COR-L47 (cell line): ENCODE data around the gene APOL4.
A peak's percentile ranks its signal among the peaks of the same experiment; 100 is the strongest.
"Not testable (repeated sequence)": the region's sequence is repeated elsewhere in the genome, so short reads cannot be mapped to it uniquely, and the experiment has no call there.

ENCODE experiments used
- DNase-seq: peaks from one replicate; lab custom pipeline; 2025; lab: John Stamatoyannopoulos, UW

APOL4 gene

DNA sequence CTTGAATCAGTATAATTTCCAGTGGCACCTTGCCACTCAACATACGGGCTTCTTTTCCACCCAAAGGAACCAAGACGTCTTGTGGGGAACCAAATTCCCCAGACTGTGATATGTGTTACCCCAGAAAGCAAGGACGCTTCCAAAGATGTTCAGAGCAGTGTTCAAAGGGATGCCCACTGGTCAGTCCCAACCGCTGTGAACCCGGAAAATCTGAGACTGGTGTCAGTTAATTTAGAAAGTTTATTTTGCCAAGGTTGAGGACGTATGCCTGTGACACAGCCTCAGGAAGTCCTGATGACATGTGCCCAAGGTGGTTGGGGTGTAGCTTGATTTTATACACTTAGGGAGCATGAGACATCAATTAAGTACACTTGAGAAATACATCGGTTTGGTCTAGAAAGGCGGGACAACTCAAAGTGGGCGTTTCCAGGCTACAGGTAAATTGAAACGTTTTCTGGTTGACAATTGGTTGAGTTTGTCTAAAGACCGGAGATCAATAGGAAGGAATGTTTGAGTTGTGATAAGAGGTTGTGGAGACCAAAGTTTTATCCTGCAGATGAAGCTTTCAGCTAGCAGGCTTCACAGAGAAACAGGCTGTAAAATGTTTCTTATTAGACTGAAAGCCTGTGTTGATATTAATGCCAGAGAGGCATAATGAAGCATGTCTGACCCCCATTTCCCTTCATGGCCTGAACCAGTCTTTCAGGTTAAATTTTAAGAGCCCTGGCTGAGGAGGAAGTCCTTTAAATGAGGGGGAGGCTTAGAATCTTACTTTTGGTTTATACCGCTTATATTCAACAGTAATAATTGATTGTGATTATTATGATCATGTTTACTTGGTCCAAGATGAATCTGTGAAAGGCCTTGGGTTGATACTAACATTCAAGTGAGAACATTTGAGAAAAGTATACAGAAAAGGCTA, 47.8 kb downstream of the APOL4 start:
- DNase-seq, result no peak

DNA sequence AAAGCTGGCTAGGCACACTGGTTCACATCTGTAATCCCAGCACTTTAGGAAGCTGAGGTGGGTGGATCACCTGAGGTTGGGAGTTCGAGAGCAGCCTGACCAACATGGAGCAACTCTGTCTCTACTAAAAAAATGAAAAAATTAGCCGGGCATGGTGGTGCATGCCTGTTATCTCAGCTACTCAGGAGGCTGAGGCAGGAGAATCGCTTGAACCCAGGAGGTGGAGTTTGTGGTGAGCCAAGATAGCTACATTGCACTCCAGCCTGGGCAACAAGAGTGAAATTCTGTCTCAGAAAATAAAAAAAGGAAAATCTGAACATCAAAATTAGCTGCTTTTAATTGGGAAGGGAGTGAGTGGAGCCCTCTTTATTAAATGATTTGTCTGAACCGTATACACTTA, 48.8 kb downstream of the APOL4 start:
- DNase-seq, result not testable (repeated sequence)

DNA sequence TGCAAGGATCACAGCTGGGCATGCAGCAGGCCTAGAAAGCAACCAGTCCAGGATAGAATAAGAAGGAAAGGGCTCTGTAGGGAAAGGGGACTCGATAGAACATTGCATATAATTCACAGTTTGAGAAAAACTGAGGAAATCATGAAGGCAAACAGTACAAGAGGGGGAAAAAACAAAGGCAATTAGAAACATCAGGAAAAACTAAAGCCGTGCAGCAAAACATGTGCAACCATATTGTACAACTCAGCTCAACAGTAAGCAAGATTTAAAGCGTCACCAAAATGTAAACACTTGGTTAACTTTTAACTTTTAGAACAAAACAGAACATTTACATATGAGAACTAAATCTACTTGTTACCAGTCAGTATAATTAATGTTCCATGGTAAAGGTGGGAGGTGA, 49.5 kb downstream of the APOL4 start:
- no peak for DNase-seq

DNA sequence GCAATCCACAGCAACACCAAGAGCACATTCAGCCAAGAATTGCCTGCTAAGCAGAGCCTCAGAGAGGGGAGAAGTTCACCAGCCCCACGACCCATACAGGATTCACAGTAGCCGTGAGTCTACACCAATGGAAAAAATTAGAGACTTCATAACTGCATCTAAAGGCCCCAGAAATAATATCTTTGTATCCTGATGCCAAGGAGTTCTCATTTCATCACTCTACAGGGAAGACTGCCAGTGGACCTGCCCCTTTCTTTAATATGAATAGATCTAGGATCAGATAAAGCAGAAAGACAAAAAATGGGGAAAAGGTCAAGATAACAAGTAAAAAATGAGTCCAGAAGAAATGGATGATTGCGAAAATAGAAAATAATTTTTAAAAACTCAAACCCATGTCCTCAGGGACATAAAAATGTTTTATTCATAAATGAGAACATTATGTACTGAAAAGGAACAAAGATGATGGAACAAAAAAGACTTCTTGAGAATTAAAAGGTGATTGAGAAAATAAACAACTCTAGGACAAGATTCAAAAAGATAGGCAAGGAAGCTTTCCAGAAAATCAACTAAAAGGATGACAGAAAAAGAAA, 50.5 kb downstream of the APOL4 start:
- DNase-seq, result no peak

DNA sequence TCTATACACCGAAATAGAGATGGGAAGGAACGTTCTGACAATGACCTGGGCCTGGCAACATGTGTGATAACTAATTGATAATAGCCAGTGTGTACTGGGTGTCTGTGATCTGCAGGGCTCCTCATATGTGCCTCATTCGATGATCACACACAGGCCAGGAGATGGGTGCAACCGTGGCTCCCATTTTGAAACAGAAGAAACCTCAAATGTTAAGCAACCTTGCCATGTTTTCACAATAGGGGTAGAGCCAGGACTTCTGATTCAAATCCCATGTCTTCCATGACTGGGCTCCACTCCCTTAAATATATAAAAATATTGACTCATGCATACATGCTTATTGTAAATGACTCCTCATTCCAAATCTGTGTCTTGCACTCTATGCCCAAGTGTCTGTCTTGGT, 52.2 kb downstream of the APOL4 start:
- DNase-seq, result no peak

DNA sequence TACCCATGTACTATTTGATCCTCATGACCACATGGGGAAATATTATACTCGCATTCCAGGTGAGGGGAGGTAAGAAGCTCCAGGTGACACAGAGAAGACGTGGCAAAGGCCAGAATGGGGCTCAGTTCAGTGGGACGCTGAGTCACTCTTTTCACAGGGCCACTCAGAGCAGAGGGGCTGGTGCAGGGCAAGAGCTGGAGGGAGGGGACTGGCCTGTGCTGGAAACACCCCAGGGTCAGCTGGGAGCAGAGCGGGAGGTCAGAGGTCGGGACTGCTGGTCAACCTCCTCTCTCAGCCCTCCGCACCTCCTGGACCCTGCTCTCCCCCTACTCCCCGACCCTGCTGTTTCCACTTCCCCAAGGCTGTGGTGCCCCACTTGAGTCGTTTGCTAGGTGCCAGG, 53.2 kb downstream of the APOL4 start:
- DNase-seq, result no peak

DNA sequence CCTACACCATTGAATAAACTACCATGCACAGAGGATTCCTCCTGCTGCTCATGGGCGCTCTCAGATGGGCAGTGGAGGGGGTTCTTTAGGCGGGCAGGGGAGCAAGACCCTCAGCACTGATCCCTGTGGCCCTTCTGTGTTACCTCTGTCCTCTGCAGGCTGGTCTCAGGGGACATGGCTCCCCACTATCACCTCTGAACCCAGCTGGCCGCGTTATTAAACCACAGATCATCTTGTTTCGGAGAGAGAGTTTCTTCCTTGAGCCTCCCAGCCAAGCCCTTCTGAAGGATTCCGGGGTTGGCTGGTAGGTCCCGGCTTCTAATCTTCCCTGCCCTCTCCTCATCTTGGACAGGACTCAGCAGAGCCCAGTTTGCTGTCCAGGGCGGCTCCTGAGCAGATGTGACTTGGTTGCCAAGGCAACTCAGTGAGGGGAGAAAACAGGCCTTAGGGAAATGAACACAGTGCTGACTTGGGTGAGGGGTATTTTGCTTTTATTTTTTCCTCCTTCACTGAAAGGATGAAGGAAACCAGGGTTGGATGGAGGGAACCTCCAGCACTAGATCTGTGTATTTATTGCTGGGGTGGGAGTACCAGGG, 54.3 kb downstream of the APOL4 start:
- DNase-seq, result no peak

DNA sequence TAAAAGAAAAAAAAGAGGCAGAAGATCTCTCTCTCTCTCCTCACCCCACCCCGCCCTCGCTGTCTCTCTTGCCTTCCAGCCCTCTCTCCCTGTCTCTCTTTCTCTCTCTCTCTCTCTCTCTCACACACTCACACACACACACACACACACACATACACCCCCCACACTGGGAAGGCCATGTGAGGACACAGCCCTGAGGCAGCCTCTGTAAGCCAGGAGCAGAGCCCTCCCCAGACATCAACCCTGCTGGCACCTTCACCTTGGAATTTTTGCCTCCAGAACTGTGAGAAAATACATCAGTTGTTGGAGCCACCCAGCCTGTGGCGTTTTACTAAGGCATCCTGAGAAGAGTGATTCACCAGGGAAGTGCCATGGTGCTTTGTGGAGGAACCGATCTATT, 55.7 kb downstream of the APOL4 start:
- no peak for DNase-seq

DNA sequence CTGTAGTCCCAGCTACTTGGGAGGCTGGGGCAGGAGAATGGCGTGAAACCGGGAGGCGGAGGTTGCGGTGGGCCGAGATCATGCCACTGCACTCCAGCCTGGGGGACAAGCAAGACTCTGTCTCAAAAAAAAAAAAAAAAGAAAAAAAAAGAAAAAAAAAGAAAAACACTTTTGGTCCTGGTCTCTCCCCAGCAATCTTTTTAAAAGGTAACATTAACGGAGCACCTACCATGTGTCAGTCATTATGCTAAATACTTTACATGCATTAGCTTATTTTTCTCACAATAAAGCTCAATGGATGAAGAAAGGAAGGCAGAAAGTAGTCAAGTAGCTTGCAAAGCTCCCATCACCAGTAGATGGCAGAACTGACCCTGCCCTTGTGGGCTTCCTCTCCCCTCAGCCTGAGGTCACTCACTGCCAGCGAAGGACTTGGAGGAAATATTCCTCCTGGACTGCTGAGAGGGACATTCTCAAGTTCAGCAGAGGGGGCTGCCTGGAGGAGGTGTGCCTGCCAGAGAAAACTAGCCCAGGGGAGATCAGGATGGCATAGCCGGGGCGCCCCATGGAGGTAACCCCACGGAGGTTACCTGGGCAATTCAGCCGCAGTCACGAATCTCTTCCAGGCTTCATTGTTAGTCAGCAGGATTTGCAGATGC, 56.6 kb downstream of the APOL4 start:
- DNase-seq, result peak; percentile 45

DNA sequence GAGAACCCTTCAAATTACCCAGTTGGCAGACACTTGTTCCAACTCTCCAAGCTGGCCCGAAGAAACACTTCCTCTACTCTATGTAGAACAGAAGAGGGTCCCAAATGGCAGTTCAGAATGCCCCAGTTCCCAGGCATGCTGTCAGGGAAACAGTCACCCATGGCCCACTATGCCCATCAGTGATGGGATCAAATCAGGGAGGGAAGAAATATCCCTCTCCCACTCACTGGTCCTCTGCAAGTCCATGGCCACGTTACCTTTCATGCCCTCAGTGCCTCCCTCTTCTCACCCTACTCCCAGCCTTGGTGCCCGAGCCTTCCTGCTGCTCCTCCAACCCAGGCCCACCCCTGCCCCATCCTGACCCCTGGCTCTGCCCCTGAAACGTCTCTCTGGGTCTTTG, 57.7 kb downstream of the APOL4 start:
- DNase-seq, result no peak

DNA sequence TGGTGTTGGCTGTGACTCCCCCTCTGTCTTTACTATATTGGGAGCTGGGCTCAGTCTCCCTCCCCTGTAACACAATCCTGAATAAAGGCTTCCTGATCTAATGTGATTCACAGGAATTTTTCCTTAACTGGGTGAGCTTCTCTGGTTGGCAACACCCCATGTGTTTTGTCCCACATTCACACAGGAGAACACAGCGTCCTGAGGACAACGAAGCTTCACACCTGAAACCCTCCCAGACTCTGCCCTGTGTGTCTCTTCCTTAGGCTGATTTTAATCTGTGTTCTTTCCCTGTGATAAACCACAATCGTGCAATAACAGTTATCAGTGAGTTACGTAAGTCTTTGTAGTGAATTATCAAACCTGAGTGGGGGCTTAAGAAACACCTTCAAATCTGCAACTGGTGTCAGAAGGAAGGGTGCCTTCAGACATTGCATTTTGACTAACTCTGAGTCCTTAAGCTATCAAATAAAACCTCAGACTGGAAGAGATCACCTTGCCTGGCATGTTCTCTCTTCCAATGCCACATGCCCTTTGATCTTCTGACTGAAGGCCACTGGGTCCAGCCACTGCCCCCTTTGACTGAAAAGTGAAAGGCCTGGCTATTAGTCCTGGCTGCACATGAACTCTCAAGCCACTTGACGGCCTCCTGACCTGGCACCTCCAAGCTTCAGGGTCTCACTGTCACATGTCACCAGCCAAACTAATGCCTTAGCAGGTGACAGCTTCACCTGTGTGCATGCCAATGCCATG, 58.4 kb downstream of the APOL4 start:
- DNase-seq, result no peak

DNA sequence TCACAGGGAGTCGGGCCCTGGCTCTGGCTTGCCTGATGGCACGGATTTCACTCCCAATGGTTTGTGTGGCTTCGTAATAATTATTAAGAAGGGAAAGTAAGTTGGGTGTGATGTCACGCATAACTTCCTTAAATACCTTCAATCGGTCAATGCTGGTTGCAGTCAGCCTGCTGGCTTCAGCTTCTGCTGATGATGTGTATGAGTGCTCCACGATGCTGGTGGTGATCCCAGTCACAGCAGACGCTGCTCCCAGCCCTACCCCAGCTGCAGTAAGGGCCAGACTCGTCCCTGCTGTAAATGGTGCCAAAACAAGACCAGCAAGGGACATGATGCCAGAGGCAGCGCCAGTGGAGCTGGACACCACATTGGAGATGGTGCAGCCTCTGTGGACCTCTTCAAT, 60.1 kb downstream of the APOL4 start:
- no peak for DNase-seq
